ENCODE measurements around the gene ARMC7.
A peak's percentile ranks its signal among the peaks of the same experiment; 100 is the strongest.
"Not testable (repeated sequence)": the region's sequence is repeated elsewhere in the genome, so short reads cannot be mapped to it uniquely, and the experiment has no call there.

ARMC7 gene

DNA sequence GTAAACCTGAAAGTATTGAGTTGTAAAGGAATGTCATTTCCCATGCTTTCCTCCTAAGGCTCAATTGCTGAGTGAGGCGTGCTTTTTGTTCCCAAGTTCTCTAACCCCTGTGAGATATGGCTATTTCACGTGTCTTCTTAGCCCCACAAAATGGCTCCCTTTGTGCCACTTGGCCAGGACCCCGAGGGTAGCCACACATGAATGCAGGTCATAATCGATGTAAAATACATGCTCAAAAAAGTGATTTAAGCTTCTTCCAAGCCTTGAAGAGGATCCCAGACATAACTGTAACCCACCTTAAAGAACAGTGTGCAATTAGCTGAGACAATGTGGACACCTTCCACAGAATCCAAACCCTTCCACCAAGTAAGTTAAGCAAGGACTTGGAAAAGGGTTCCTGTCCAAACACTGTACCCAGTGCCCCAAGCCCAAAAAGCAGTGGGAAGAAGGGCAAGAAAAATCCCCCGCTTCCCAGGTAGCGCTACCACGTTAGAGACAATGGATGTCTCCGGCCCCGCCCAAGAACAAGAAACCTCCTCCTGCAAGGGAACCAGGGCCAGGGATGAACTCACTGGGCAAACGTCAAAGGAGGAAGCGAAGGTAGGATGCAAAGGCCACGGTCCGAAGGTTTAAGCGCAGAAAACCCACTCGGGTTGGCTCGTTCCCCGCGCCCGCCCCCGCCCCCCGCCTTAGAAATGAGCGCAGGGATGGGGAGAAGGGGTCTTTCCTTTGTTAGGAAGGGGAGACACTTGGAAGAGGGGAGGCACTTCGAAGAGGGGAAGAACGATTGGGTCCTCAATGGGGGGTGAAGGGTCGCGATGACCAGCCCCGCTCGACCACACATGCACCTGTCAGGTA is 43.4 kb downstream of the ARMC7 start:
- peak overlapping the region; percentile 94 for H3K4me3 ChIP-seq (ENCODE audit: low read length)
- no peaks in the 10 kb centered on the region for H3K27me3 ChIP-seq (replicated peaks; ENCODE audit: control insufficient read depth, insufficient read depth, low read length)
- peaks cover 7% of the 10 kb centered on the region for H3K4me1 ChIP-seq (ENCODE audit: control insufficient read depth, insufficient read depth, low read length)
- H3K36me3 ChIP-seq (ENCODE audit: control insufficient read depth, insufficient read depth, low read length, severe bottlenecking) = peaks cover 2% of the 10 kb centered on the region
- H3K9me3 ChIP-seq (ENCODE audit: control insufficient read depth, low read length) = no peaks in the 10 kb centered on the region
- peak; percentile 50 for DNase-seq (ENCODE audit: low read depth)
- H3K9ac ChIP-seq (ENCODE audit: low read length) = peak overlapping the region; percentile 93

DNA sequence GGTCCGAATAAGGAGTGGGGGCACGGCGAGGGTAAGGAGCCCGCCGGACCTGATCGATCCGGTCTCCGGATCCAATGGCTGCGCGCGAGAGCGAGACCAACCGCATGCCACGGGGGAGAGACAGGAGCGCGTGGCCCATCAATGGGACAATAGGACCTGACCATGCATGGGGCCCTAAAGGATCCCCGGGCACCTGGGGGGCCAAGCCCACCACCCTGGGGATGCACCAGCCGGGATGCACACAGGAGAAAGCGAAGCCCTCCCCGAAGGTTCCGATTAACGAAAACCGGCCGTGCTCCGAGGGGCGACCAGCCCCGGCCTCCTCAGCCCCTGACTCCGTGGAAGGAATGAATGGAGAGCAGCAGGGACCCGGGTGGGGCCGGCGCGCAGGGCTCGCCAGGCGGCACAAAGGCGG is 44.0 kb downstream of the ARMC7 start:
- no peaks in the 10 kb centered on the region for H3K27me3 ChIP-seq (replicated peaks; ENCODE audit: control insufficient read depth, insufficient read depth, low read length)
- H3K9ac ChIP-seq (ENCODE audit: low read length) = peak overlapping the region; percentile 93
- peak; percentile 56 for DNase-seq (ENCODE audit: low read depth)
- H3K4me1 ChIP-seq (ENCODE audit: control insufficient read depth, insufficient read depth, low read length) = peaks cover 7% of the 10 kb centered on the region
- H3K9me3 ChIP-seq (ENCODE audit: control insufficient read depth, low read length) = no peaks in the 10 kb centered on the region
- H3K4me3 ChIP-seq (ENCODE audit: low read length) = peak overlapping the region; percentile 94
- no peaks in the 10 kb centered on the region for H3K36me3 ChIP-seq (ENCODE audit: control insufficient read depth, insufficient read depth, low read length, severe bottlenecking)

DNA sequence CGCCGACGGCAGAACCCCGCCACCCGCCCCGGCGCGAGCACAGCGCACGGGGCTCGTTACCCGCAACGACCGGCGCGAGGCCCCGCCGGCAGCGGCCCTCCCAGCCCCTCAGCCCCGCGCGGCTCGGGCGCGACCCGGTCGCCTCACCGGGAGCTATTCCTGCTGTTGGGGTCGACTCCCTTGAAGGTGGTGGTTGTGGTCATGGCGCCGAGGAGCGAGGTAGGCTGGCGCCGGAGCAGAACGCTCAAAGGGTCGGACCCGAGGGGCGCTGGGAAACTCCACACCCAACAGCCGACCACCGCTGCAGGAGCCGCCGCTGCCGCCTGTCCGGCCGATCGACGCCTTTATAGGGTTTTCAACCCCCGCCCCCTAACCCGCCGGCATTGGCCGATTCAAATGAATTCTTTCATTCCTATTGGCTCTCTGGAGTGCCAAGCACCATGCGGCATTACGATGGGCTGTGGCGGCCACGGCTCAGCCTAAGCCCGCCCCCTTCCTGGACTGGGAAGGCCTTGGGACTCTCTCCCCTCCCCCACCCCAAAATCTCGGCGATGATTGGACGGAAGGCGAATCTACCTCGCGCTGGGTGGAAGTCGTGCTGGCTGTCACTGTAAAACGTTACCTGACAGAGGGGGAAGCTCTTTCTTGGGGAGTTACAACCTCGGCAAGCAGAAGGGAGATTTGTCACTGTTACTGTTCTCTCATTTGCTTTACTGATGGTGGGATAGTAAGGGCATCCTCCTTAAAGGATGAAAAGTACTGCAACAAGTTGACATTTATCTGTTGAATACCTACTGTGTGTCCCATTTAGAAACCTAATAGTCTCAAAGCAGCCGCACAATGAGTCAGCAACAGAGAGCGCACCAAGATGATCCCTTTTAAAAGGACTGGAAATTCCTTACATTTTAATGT is 44.7 kb downstream of the ARMC7 start, which contains the start of gene JPT1:
Gene JPT1, minus strand, starts transcription at position 318 of the 912 bp plus-strand sequence. Its CDS starts 115 bp downstream, at position 203.
- Histone ChIP-seq H3K9ac (ENCODE audit: low read length) (peak within 1 kb of the TSS; percentile 93), H3K27me3 (replicated peaks; ENCODE audit: control insufficient read depth, insufficient read depth, low read length) (no peaks in the 10 kb centered on the region), H3K36me3 (ENCODE audit: control insufficient read depth, insufficient read depth, low read length, severe bottlenecking) (no peaks in the 10 kb centered on the region)

DNA sequence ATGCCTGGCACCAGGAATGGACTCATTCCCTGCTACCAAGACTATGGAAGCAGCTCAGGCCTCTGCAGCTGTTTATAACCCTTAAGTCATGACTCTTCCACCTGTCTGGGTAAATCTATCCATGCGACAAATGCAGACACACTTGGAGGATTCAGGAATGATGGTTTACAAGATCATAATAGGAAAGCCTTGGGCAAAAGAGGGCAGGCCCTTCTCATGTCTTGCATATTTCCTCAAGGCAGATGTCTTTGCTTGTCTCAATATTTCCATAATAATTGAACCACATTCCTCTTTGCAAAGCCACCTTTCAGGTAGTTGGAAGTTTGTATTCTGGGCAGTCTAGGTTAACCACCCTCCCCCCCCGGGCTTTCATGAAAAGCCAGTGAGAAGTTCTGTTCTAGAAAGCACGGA is 45.4 kb downstream of the ARMC7 start:
- DNase-seq (ENCODE audit: low read depth) = no peak

More for the DNA sequence above, 44.7 kb downstream of the ARMC7 start, which contains the start of gene JPT1:
- Histone ChIP-seq H3K4me1 (ENCODE audit: control insufficient read depth, insufficient read depth, low read length) (peaks cover 7% of the 10 kb centered on the region), H3K9me3 (ENCODE audit: control insufficient read depth, low read length) (no peaks in the 10 kb centered on the region), H3K4me3 (ENCODE audit: low read length) (peak within 1 kb of the TSS; percentile 94)
- peak; percentile 100 for DNase-seq (ENCODE audit: low read depth)

DNA sequence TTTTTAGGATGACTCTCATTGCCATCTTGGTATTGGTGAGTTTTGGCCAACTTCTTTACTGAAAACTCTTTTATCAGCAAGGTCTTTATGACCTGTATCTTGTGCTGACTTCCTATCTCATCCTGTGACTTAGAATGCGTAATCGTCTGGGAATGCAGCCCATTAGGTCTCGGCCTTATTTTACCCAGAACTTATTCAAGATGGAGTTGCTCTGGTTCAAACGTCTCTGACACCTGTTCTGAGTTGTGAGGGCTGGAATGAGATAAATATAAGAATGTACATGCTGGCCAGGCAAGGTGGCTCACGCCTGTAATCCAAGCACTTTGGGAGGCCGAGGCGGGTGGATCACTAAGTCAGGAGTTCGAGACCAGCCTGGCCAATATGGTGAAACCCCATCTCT is 48.7 kb downstream of the ARMC7 start:
- H3K36me3 ChIP-seq (ENCODE audit: control insufficient read depth, insufficient read depth, low read length, severe bottlenecking); H3K4me3 ChIP-seq (ENCODE audit: low read length); DNase-seq (ENCODE audit: low read depth); H3K9ac ChIP-seq (ENCODE audit: low read length); H3K27me3 ChIP-seq (replicated peaks; ENCODE audit: control insufficient read depth, insufficient read depth, low read length); H3K9me3 ChIP-seq (ENCODE audit: control insufficient read depth, low read length); H3K4me1 ChIP-seq (ENCODE audit: control insufficient read depth, insufficient read depth, low read length): not testable (repeated sequence)

More for the DNA sequence above, 45.4 kb downstream of the ARMC7 start:
- Histone ChIP-seq H3K4me1 (ENCODE audit: control insufficient read depth, insufficient read depth, low read length) (peaks cover 7% of the 10 kb centered on the region), H3K9ac (ENCODE audit: low read length) (no peak overlapping the region), H3K4me3 (ENCODE audit: low read length) (no peak overlapping the region), H3K27me3 (replicated peaks; ENCODE audit: control insufficient read depth, insufficient read depth, low read length) (no peaks in the 10 kb centered on the region), H3K9me3 (ENCODE audit: control insufficient read depth, low read length) (no peaks in the 10 kb centered on the region), H3K36me3 (ENCODE audit: control insufficient read depth, insufficient read depth, low read length, severe bottlenecking) (no peaks in the 10 kb centered on the region)

DNA sequence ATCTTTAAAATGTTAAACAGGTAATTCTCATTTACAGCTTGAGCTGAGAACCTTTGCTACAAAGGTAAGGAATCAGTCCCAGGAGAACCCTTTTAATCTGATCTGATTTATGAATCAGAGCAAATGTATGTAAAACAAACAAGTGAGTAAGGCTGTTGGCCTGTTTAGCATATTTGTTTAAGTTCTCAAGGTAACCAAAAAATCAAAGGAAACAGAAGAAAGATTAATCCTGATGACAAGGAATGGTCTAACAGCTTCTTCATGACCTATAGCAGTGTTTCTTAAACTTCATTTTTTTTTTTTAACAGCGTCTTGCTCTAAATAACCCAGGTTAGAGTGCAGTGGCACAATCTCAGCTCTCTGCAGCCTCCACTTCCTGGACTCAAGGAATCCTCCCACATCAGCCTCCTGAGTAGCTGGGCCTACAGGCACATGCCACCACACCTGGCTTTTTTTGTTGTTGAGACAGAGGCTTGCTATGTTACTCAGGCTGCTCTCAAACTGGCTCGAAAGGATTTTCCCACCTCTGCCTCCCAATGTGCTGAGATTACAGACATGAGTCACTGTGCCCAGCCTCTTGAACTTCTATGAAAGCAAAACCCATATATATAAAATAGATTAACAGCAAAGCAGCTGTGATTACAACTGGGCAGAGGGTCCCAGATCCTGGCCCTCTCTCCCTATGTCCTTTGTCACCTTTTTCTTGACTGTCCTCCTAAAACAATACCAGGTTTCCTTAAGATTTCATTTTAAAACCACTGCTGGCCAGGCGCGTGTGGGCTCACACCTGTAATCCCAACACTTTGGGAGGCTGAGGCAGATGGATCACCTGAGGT is 49.6 kb downstream of the ARMC7 start:
- Histone ChIP-seq H3K9me3 (ENCODE audit: control insufficient read depth, low read length) (no peaks in the 10 kb centered on the region), H3K4me1 (ENCODE audit: control insufficient read depth, insufficient read depth, low read length) (no peaks in the 10 kb centered on the region), H3K9ac (ENCODE audit: low read length) (no peak overlapping the region), H3K36me3 (ENCODE audit: control insufficient read depth, insufficient read depth, low read length, severe bottlenecking) (peaks cover 6% of the 10 kb centered on the region), H3K27me3 (replicated peaks; ENCODE audit: control insufficient read depth, insufficient read depth, low read length) (no peaks in the 10 kb centered on the region), H3K4me3 (ENCODE audit: low read length) (no peak overlapping the region)
- peak; percentile 30 for DNase-seq (ENCODE audit: low read depth)

DNA sequence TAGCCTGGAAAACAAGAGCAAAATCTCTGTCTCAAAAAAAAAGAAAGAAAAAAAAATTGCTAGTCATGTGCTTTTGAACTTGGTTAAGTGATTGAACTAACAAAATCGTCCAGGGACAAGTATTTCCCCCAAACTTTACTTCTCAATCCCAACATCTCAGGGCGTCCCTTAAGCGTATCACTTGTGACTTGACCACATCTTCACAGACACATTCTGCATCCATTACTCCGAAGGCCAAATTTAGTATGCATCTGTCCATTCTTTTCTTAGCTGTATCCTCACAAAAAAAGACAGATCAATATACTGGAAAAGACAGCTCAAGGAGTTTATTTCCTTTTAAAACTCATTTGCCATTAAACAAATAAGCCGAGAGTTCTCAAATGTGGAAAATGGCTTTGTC is 50.4 kb downstream of the ARMC7 start:
- Histone ChIP-seq H3K4me1 (ENCODE audit: control insufficient read depth, insufficient read depth, low read length) (no peaks in the 10 kb centered on the region), H3K36me3 (ENCODE audit: control insufficient read depth, insufficient read depth, low read length, severe bottlenecking) (peaks cover 9% of the 10 kb centered on the region), H3K9me3 (ENCODE audit: control insufficient read depth, low read length) (no peaks in the 10 kb centered on the region), H3K9ac (ENCODE audit: low read length) (no peak overlapping the region), H3K4me3 (ENCODE audit: low read length) (no peak overlapping the region), H3K27me3 (replicated peaks; ENCODE audit: control insufficient read depth, insufficient read depth, low read length) (no peaks in the 10 kb centered on the region)
- no peak for DNase-seq (ENCODE audit: low read depth)

DNA sequence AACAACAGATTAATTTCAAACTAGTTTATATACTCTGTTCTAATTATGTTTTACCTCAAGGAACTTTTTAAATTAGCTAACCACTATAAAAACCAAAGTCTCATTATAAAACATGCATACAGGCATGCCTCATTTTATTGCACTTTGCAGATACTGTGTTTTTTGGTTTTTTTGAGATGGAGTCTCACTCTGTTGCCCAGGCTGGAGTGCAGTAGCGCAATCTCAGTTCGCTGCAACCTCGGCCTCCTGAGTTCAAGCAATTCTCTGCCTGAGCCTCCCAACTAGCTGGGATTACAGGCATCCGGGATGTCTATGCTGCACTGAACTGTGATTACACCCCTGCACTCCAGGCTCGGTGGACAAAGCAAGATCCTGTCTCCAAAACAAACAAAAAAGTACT is 53.3 kb downstream of the ARMC7 start:
- H3K36me3 ChIP-seq (ENCODE audit: control insufficient read depth, insufficient read depth, low read length, severe bottlenecking) = peaks cover 28% of the 10 kb centered on the region
- no peaks in the 10 kb centered on the region for H3K9me3 ChIP-seq (ENCODE audit: control insufficient read depth, low read length)
- H3K4me1 ChIP-seq (ENCODE audit: control insufficient read depth, insufficient read depth, low read length) = no peaks in the 10 kb centered on the region
- H3K9ac ChIP-seq (ENCODE audit: low read length) = no peak overlapping the region
- H3K27me3 ChIP-seq (replicated peaks; ENCODE audit: control insufficient read depth, insufficient read depth, low read length) = no peaks in the 10 kb centered on the region
- no peak for DNase-seq (ENCODE audit: low read depth)
- H3K4me3 ChIP-seq (ENCODE audit: low read length) = no peak overlapping the region

DNA sequence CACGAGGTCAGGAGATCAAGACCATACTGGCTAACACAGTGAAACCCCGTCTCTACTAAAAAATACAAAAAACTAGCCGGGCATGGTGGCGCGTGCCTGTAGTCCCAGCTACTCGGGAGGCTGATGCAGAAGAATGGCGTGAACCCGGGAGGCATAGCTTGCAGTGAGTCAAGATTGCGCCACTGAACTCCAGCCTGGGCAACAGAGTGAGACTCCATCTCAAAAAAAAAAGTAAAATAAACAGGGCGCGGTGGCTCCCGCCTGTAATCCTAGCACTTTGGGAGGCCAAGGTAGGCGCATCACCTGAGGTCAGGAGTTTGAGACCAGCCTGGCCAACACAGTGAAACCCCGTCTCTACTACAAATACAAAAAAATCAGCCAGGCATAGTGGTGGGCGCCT is 54.8 kb downstream of the ARMC7 start:
- H3K9me3 ChIP-seq (ENCODE audit: control insufficient read depth, low read length); H3K9ac ChIP-seq (ENCODE audit: low read length); H3K4me1 ChIP-seq (ENCODE audit: control insufficient read depth, insufficient read depth, low read length); H3K27me3 ChIP-seq (replicated peaks; ENCODE audit: control insufficient read depth, insufficient read depth, low read length); H3K4me3 ChIP-seq (ENCODE audit: low read length); DNase-seq (ENCODE audit: low read depth): not testable (repeated sequence)
- H3K36me3 ChIP-seq (ENCODE audit: control insufficient read depth, insufficient read depth, low read length, severe bottlenecking) = peaks cover 37% of the 10 kb centered on the region

DNA sequence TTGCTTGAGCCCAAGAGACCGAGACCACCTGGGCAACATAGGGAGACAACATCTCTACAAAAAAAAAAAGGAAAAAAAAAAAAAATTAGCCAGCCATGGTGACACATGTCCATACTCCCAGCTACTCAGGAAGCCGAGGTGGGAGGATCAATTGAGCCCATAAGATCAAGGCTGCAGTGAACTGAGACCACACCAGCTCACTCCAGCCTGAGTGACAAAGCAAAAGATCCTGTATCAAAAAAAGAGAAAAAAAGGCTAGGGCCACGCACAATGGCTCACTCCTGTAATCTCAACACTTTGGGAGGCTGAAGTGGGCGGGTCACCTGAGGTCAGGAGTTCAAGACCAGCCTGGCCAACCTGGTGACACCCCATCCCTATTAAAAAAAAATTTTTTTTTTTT is 59.2 kb downstream of the ARMC7 start:
- Histone ChIP-seq H3K9ac (ENCODE audit: low read length) (no peak overlapping the region), H3K27me3 (replicated peaks; ENCODE audit: control insufficient read depth, insufficient read depth, low read length) (no peaks in the 10 kb centered on the region), H3K36me3 (ENCODE audit: control insufficient read depth, insufficient read depth, low read length, severe bottlenecking) (peaks cover 48% of the 10 kb centered on the region), H3K4me3 (ENCODE audit: low read length) (no peak overlapping the region), H3K9me3 (ENCODE audit: control insufficient read depth, low read length) (no peaks in the 10 kb centered on the region), H3K4me1 (ENCODE audit: control insufficient read depth, insufficient read depth, low read length) (no peaks in the 10 kb centered on the region)
- DNase-seq (ENCODE audit: low read depth) = no peak

Measured in adipocyte (in vitro differentiated cells).